HG03469 (cell line): Measurements from ENCODE around the gene TTYH2.
A peak's percentile ranks its signal among the peaks of the same experiment; 100 is the strongest.
"Not testable (repeated sequence)": the region's sequence is repeated elsewhere in the genome, so short reads cannot be mapped to it uniquely, and the experiment has no call there.

ENCODE experiments used
- ATAC-seq: cut with Tn5 transposase; IDR thresholded peaks from one replicate; pipeline ENCODE4 v1.9.1; 2021; ENCODE audit warnings: mild to moderate bottlenecking, moderate library complexity, moderate number of reproducible peaks; ENCODE audit not compliant: unreplicated experiment

The TTYH2 gene

DNA sequence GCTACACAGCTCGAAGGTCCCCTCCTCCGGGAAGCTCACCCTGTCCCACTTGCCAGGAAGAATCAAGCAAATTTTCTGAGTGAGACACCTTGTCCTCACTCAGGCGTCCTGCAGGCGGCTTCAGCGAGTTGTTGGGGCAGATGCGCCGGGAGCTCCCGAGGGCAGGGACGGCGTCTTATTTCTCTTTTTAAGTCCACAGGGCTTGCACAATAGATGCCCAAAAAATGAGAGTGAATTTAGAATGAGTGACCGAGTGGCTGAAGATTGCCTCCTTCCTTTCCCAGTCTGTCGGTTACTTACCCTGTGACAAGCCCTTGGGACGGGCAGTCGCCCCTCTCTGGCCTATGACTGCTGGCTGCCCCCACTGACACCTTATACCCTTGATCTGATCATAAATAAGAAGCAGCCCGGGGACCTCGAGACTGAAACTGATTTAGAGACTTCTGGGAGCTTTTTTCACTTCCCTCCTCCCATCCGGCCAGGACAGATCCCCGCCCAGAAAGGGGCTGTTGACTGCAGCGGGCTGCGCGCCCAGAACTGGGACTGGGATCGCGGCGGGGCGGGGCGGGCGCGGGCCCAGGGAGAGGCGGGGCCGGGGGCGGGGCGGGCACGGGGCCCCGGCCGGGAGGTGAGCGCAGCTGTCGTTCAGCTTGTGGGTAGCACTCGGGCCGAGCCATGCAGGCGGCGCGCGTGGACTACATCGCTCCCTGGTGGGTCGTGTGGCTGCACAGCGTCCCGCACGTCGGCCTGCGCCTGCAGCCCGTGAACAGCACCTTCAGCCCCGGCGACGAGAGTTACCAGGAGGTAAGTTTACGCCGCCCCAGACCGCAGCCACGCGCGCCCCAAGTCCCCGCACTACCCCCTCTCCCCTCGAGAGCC lies at the start of gene TTYH2:
Gene TTYH2, plus strand, starts transcription at position 659 of the 879 bp plus-strand sequence. Its CDS starts 17 bp downstream, at position 676.
- peak; percentile 31 for ATAC-seq

GRCh38 chr17:74163836-74164235 lies 49.5 kb upstream of the TTYH2 start:
- no peak for ATAC-seq

DNA sequence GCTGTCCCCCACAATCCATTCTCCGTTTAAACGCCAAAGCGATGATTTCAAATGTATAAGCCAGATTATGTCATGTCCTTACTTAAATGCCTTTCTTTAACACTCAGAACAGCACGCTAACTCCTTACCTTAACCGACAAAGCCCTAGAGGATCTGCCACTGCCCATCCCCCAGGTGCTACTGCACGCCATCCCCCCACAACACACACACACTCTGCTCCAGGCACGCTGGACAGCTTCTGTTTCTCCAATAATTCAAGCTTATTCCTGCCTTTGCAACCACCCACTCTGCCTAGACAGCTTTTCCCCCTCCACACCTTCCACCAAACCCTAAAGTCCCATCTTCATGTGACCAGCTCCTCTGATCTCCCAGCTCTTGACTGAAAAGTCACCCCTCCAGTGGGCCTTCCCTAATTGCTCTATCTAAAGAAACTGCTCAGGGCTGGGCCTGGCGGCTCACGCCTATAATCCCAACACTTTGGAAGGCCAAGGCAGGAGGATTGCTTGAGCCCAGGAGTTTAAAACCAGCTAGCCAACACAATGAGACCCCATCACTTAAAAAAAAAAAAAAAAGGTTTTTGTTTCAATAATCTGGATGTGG lies 48.8 kb upstream of the TTYH2 start:
- ATAC-seq: no peak

- ATAC-seq: no peak
These were observed 47.5 kb upstream of the TTYH2 start for GRCh38 chr17:74165797-74166365.

DNA sequence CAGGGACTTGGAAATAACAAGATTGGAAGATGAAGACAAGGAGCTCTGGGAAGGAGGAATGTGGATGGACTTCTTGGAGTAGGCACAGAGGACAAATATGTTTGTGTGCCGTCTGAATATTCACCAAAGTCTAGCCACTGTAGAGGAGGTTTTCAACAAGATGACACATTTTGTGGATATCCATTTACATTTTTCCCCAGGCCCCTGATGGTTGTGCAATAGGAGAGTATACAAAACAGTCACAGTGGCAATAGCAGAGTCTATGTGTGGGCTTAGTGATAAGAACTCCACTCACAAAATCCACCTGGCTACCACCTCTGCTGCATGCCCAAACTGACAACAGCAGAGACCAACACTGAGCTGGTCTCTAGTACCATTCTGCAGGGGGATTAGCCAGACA lies 42.4 kb upstream of the TTYH2 start:
- ATAC-seq: no peak

DNA sequence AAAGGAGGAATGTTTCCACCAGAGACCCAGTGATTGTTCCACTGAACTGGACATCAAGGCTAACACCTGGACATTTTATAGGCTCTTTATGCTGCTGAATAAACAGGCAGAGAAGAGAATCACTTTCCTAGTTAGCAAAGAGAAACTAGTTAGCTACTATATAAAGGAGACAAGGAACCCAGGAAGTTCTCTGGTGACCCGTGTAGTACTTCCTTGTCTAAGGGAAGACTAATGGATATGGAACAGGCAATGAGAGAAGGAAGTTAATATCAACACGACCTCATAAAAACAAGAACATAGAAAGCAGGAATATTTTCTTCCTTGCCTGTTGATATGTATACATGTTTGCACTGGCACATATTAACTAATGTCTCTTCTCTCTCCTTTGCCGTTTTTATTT lies 40.7 kb upstream of the TTYH2 start:
- ATAC-seq: no peak

GRCh38 chr17:74176546-74177001 lies 36.8 kb upstream of the TTYH2 start:
- ATAC-seq: no peak

DNA sequence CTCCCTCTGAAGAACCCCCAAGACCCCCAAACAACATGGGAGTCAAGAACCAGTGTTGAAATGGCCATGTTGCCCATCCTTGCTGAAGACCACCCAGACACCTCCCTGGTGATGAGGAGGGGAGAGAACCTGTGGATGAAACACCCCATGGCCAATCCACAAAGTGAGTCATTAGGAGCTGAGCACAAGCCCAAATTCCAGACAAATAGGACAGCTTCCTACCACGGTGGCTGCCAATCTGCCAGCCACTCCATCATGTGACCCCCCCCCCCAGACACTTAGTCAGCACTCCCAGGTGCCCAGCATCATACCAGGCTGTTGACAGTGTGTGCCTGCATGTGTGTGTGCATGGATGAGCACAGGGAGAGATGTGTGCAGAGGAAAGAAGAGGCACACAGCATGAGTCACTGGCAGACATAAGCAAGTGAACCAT lies 36.3 kb upstream of the TTYH2 start:
- no peak for ATAC-seq

- no peak for ATAC-seq
These were observed 33.8 kb upstream of the TTYH2 start for GRCh38 chr17:74179576-74179975.

DNA sequence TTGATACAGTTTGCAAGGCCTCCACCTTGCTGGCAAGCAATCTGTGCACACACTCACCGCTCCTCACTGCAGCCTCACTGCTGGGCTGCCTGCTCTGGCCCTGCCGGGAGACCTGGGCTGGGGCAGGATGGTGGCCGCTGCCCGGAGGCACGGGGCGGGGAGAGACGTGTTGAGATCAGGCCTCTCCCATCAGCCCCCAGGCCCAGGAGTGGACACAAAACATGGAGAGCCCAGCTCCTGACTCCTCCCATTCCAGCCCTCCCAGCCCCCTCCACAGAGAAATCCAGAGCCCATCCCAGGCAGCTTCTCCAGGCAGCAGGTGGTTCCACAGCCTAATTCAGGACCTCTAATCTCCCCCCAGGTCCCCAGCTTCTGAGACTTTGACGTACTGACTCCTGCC lies 33.0 kb upstream of the TTYH2 start:
- ATAC-seq: no peak

DNA sequence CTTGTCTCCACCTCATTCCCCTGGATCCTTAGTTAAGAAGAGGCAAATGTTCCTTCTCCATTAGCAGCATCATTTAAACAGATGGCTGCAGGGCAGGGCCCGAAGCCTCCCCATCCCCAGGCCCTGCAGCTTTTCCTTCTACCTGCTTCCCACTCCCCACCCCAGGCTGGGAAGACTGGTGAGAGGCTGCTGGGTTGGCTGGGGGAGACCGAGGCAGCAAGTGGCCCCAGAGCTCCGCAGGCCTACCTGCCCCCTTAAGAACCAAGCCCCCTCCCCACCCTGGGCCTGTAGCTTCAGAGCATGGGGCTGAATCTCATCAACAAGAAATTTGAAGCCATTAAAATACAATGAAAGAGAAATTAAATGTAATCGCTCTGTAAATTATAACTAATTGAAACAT lies 32.0 kb upstream of the TTYH2 start:
- no peak for ATAC-seq

GRCh38 chr17:74182041-74182723 lies 31.2 kb upstream of the TTYH2 start:
- ATAC-seq: no peak

DNA sequence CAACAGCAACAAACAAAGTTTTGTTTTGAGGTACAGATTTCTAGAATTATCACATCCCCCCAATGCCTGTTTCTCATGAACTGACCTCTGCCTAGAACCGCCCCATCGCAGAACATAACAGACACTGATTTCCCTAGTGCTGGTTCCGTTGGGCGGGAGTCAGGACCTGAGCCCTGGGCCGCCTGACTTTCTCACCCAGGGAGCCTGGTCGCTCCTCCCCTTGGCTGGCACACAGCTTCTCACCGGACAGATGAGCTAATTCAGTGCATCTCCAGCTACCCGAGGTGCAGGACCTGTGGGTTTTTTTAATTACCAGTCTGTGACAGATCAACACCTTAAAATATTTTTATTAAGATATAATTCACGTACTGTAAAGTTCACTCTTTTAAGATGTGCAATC lies 30.0 kb upstream of the TTYH2 start:
- no peak for ATAC-seq

DNA sequence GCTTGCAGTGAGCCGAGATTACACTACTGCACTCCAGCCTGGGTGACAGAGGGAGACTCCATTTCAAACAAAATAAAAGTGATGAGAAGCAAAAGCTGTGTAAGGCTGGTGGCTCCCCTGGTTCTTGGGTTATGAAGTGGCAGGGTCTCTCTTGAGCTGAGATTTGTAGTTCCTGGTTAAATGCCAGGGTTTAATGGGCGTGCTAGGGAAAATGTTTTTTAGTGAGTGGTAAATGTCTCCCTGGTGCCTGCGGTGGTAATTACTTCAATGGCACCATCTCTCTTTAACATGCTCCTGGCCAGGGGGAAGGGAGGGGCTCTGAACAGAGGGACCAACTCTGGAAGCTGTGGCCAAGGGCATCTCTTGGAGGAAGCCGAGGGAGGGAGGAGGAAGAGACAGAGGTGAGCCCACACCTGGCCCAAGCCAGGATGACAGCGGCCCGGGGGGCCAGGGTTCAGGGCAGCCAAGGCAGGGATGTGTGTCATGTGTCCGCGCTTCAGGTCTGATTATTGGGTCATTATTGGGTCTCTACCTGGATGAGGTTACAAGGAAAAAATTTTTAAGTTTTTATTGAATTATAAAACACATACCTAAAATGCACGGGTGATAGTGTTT lies 27.7 kb upstream of the TTYH2 start:
- ATAC-seq: no peak

GRCh38 chr17:74186498-74186897 lies 26.9 kb upstream of the TTYH2 start:
- no peak for ATAC-seq

GRCh38 chr17:74187761-74188160 lies 25.6 kb upstream of the TTYH2 start:
- ATAC-seq: no peak

DNA sequence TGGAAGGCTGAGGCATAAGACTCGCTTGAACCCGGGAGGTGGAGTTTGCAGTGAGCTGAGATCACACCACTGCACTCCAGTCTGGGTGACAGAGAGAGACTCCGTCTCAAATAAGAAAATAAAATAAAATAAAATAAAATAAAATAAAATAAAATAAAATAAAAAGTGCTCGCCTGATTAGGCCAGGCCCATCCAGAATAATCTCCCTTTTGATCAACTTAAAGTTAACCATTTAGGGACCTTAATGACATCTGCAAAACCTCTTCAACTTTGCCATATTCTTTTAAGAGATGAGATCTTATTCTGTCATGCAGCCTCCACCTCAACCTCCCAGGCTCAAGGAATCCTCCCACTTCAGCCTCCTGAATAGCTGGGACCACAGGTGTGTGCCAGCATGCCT lies 24.7 kb upstream of the TTYH2 start:
- not testable (repeated sequence) for ATAC-seq

DNA sequence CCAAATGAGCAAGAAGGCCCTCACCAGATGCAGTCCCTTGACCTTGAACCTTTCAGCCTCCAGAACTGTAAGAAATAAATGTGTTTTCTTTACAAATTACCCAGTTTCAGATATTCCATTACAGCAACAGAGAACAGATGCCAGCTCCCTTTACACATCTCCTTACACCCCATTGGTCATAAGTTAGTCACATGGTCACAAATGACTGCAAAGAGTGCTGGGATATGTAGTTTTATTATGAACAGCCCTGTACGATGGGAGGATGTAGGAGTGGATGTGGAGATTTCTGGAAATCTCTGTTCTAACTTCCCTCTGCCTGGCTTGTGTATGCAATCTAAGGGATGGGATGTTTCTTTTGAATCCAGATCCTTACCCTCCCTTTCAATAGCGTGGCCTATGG lies 23.2 kb upstream of the TTYH2 start:
- ATAC-seq: no peak

DNA sequence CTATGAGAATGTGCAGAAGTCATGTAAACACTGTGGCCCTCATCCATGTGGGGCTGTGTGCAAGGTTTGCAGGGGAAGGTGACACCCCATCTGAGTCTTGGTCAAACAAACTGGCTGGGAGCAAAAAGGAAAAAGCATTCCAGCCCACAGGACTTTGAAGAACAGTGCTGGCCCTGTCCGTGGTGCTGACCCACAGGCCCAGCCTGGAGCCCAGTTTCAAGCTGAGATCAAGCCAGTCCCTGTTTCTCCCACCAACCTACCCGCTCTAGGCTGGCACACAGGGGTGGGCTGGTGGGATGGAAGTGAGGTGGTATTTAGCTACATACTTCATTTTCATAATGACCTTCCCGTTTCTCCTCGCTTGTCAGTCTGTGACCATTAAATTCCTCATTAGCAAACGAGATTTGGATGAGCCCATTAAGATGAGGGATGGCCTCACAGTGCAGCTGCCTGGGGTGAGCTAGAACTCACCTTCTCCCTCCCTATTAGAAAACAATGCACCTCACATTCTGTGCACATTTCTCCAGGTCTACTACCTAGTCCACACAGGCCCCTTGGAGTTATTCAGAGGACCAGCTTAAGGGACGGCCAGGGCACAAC lies 22.5 kb upstream of the TTYH2 start:
- no peak for ATAC-seq

- ATAC-seq: no peak
These were observed 20.2 kb upstream of the TTYH2 start for GRCh38 chr17:74192950-74193781.
